OCI-LY3 (cell line): ENCODE results near the gene RER1.

ENCODE experiments used
- CTCF ChIP-seq: fragments of 200-600, 300-600 bp; sonication (generic); IDR thresholded peaks from 2 replicates; pipeline ENCODE4 v1.5.1; 2014; ENCODE audit warnings: antibody characterized with exemption, low read length, low read depth
- EZH2phosphoT487 ChIP-seq: fragments of 200-600 bp; shearing (Covaris generic); IDR thresholded peaks from 2 replicates; pipeline ENCODE4 v1.6.1; 2018; ENCODE audit warnings: antibody characterized with exemption, mixed run types, low read depth

- TF ChIP-seq CTCF (no peak), EZH2phosphoT487 (no peak)
Measured at GRCh38 chr1:2386636-2387611, 4.7 kb upstream of the RER1 start.
